Endothelial cell of umbilical vein (primary cell): ENCODE data around the gene PTPN14. TPM values are rescaled to one million over a fixed set of nuclear protein-coding genes. Genes with fewer than 3 reads are reported as not detected.

Experiments used
- BruUV-seq: library from RNA; stranded (reverse); fragments of 400-500 nt; replicated peaks from 2 replicates; lab custom pipeline; 2021; lab: Mats Ljungman, UMichigan
- CTCF ChIA-PET: fragments of 300-600, 350-600 bp; sonication (Branson Sonifier 250); formaldehyde crosslinking; loops from one replicate; lab custom pipeline; 2021; ENCODE audit warnings: antibody characterized with exemption, inconsistent platforms; lab: Charles Lee
- POLR2A ChIA-PET: fragments of 300-600, 350-600 bp; sonication (Branson Sonifier 250); formaldehyde crosslinking; loops from one replicate; lab custom pipeline; 2021; ENCODE audit warnings: antibody characterized with exemption, inconsistent platforms; lab: Charles Lee
- DNase-seq: peaks from one replicate; pipeline ENCODE4 v3.0.0-alpha.2; 2011; ENCODE audit warnings: low read depth, low spot score
- FAIRE-seq: peaks from 2 replicates; lab custom pipeline; 2011; peaks lifted over from hg19 to GRCh38; lab: Jason Lieb, UNC
- H2AFZ ChIP-seq: 2 replicates; pipeline ENCODE4 v1.6.0; 2012; ENCODE audit warnings: low read depth, low read length, control low read depth, inconsistent platforms
- H3K27ac ChIP-seq: 2 replicates; pipeline ENCODE4 v1.5.1; 2011; ENCODE audit warnings: low read depth, mild to moderate bottlenecking, control low read depth, low read length, moderate library complexity; ENCODE audit not compliant: insufficient read depth
- H3K27me3 ChIP-seq, 2 experiments: 2 replicates each; pipeline versions ENCODE4 v1.6.0 to v1.6.1; 2011; ENCODE audit warnings: low read length in 2 of 2, mixed read lengths in 1 of 2; ENCODE audit not compliant: control insufficient read depth in 2 of 2, insufficient read depth in 2 of 2
- H3K36me3 ChIP-seq, 2 experiments: 2 replicates in 1 of 2; 3 replicates in 1 of 2; pipeline ENCODE4 v1.5.1; 2011; ENCODE audit warnings: low read length in 2 of 2, mild to moderate bottlenecking in 1 of 2, moderate library complexity in 1 of 2; ENCODE audit not compliant: control insufficient read depth in 2 of 2, insufficient read depth in 2 of 2; ENCODE audit errors: extremely low read depth in 1 of 2
- H3K4me1 ChIP-seq: 3 replicates; pipeline ENCODE4 v1.5.1; 2011; ENCODE audit warnings: mild to moderate bottlenecking, low read length; ENCODE audit not compliant: control insufficient read depth, insufficient read depth; ENCODE audit errors: extremely low read depth
- H3K4me2 ChIP-seq: 2 replicates; pipeline ENCODE4 v1.6.1; 2011; ENCODE audit warnings: low read length, control low read depth, mixed read lengths; ENCODE audit not compliant: insufficient read depth
- H3K4me3 ChIP-seq, 3 experiments: fragments of 200-600 bp in 1 of 3; sonication (generic), shearing (Covaris generic) in 1 of 3; replicated peaks in 1 of 3; 2 replicates each; pipeline ENCODE4 v1.5.1; 2011 to 2016; ENCODE audit warnings: control low read depth in 3 of 3, low read length in 3 of 3, mild to moderate bottlenecking in 2 of 3, inconsistent platforms in 1 of 3, low read depth in 1 of 3, moderate library complexity in 1 of 3; ENCODE audit not compliant: insufficient read depth in 1 of 3
- H3K79me2 ChIP-seq: 2 replicates; pipeline ENCODE4 v1.6.0; 2012; ENCODE audit warnings: low read length, inconsistent platforms; ENCODE audit not compliant: control insufficient read depth, insufficient read depth
- H3K9ac ChIP-seq: replicated peaks from 2 replicates; pipeline ENCODE3; 2011; ENCODE audit warnings: low read length, control low read depth; ENCODE audit not compliant: insufficient read depth; ENCODE audit errors: extremely low read depth
- H3K9me1 ChIP-seq: replicated peaks from 3 replicates; pipeline ENCODE4 v1.6.0; 2011; ENCODE audit warnings: mild to moderate bottlenecking, low read length; ENCODE audit not compliant: control insufficient read depth, insufficient read depth; ENCODE audit errors: extremely low read depth
- H3K9me3 ChIP-seq: replicated peaks from 2 replicates; pipeline ENCODE4 v1.5.1; 2012; ENCODE audit warnings: low read length, inconsistent platforms; ENCODE audit not compliant: control insufficient read depth, insufficient read depth
- H4K20me1 ChIP-seq: replicated peaks from 2 replicates; pipeline ENCODE3; 2011; ENCODE audit warnings: mild to moderate bottlenecking, low read length; ENCODE audit not compliant: control insufficient read depth, insufficient read depth; ENCODE audit errors: extremely low read depth
- EZH2 ChIP-seq: IDR thresholded peaks from 2 replicates; pipeline ENCODE4 v1.6.1; 2012; ENCODE audit warnings: borderline replicate concordance, low read depth, mild to moderate bottlenecking, moderate library complexity, low read length, inconsistent platforms; ENCODE audit not compliant: severe bottlenecking
- FOS ChIP-seq: IDR thresholded peaks from 2 replicates; pipeline ENCODE4 v1.6.1; 2011; ENCODE audit warnings: mild to moderate bottlenecking, low read length, moderate library complexity, borderline replicate concordance; ENCODE audit not compliant: insufficient read depth
- GATA2 ChIP-seq: IDR thresholded peaks from 2 replicates; pipeline ENCODE4 v1.7.0; 2011; ENCODE audit warnings: low read depth, mild to moderate bottlenecking, moderate library complexity, mixed read lengths, low read length; ENCODE audit not compliant: insufficient read length, insufficient read depth
- JUN ChIP-seq: IDR thresholded peaks from 2 replicates; pipeline ENCODE4 v1.6.1; 2011; ENCODE audit warnings: borderline replicate concordance, low read depth; ENCODE audit not compliant: insufficient read length, insufficient read depth
- MYC ChIP-seq: IDR thresholded peaks from one replicate; pipeline ENCODE4 v1.6.1; 2011; ENCODE audit warnings: mild to moderate bottlenecking, low read depth, low read length
- POLR2A ChIP-seq: IDR thresholded peaks from 2 replicates; pipeline ENCODE4 v1.6.1; 2012; ENCODE audit warnings: low read depth, mild to moderate bottlenecking, control low read depth, low read length
- POLR2AphosphoS5 ChIP-seq: IDR thresholded peaks from 2 replicates; pipeline ENCODE4 v1.6.1; 2012; ENCODE audit warnings: low read depth, mild to moderate bottlenecking, control low read depth, low read length, moderate library complexity; ENCODE audit not compliant: insufficient read depth
- dilution Hi-C: fragments of 300-500 bp; cut with MboI; formaldehyde crosslinking; loops from one replicate; pipeline ENCODE4 v1.15.0; 2019; ENCODE audit warnings: low sequenced_read_pairs; ENCODE audit not compliant: extremely low pct_ligation_motif_present
- intact Hi-C: fragments of 100-400 bp; cut with micrococcal nuclease; formaldehyde crosslinking; loops from one replicate; pipeline ENCODE4 v1.10.0; 2022
- polyA plus RNA-seq, 4 experiments: library from polyadenylated mRNA; depleted of rRNA in 3 of 4; stranded (reverse) in 3 of 4; unstranded in 1 of 4; fragments of >200 nt; gene quantifications; 2 replicates each; pipeline versions ENCODE4 v1.2.1 to v1.2.3, GENCODE V29; 2011 to 2012; ENCODE audit warnings: missing spikeins in 1 of 4
- total RNA-seq: library from RNA; stranded (reverse); gene quantifications from 2 replicates; pipeline ENCODE4 v1.2.3, GENCODE V29; 2021
- TF ChIP-seq, protein P1 (sequence below), 2 donors: IDR thresholded peaks; 1 replicate in 1 of 2; 2 replicates in 1 of 2; pipeline ENCODE4 v1.5.1; 2011; ENCODE audit warnings: low read length in 2 of 2, mild to moderate bottlenecking in 2 of 2, moderate library complexity in 2 of 2, control low read depth in 1 of 2, inconsistent platforms in 1 of 2, low read depth in 1 of 2; ENCODE audit not compliant: insufficient read depth in 1 of 2; ENCODE audit errors: extremely low read depth in 1 of 2
- TF ChIP-seq, protein P2 (sequence below): IDR thresholded peaks from 2 replicates; pipeline ENCODE4 v1.6.1; 2011; ENCODE audit not compliant: insufficient read depth, insufficient read length

The PTPN14 gene
- total and polyA plus RNA-seq, 2 donors (not counting 3 experiments of a cell fraction or from before 2014, with no cell fraction given) = 18.5 to 93.0 TPM

DNA sequence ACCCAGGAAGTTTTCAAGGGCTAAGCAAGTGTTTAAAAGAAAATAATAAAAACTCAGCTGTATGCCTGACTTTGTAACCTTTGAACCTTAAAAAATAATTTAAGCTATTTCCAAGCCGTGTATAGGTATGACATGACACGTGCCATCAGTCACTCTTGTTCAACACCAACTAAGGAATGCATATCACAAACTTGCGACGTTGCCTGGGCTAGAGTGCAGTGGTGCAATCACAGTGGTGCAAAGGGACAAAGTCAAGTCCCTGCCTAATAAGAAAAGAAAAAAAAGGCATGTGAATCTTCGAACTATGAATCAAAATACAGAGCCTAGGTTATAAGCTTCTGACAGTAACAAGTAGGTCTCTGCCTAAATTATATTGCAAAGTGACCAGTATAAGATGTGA is 191.3 kb downstream of the PTPN14 start:
- CTCF ChIA-PET = no interaction called here
- no TSS peak for BruUV-seq
- no peak overlapping the region for H3K4me3 ChIP-seq

More for the DNA sequence above, 191.3 kb downstream of the PTPN14 start:
- H3K4me2 ChIP-seq = no peak overlapping the region
- POLR2A ChIA-PET = no interaction called here
- no peak for FAIRE-seq
- H3K79me2 ChIP-seq = no peaks in the 10 kb centered on the region
- TF ChIP-seq, protein P1, sequence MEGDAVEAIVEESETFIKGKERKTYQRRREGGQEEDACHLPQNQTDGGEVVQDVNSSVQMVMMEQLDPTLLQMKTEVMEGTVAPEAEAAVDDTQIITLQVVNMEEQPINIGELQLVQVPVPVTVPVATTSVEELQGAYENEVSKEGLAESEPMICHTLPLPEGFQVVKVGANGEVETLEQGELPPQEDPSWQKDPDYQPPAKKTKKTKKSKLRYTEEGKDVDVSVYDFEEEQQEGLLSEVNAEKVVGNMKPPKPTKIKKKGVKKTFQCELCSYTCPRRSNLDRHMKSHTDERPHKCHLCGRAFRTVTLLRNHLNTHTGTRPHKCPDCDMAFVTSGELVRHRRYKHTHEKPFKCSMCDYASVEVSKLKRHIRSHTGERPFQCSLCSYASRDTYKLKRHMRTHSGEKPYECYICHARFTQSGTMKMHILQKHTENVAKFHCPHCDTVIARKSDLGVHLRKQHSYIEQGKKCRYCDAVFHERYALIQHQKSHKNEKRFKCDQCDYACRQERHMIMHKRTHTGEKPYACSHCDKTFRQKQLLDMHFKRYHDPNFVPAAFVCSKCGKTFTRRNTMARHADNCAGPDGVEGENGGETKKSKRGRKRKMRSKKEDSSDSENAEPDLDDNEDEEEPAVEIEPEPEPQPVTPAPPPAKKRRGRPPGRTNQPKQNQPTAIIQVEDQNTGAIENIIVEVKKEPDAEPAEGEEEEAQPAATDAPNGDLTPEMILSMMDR (IDR thresholded peaks at IDR 0.05; ENCODE audit: extremely low read depth in 1 of 2, insufficient read depth in 1 of 2, low read depth in 1 of 2, low read length in 2 of 2) = no peak
- no peak for TF ChIP-seq POLR2AphosphoS5
- no peak for TF ChIP-seq FOS
- TF ChIP-seq, protein P2, sequence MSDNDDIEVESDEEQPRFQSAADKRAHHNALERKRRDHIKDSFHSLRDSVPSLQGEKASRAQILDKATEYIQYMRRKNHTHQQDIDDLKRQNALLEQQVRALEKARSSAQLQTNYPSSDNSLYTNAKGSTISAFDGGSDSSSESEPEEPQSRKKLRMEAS = no peak
- no peak for TF ChIP-seq JUN
- no peak for TF ChIP-seq EZH2
- no peak for TF ChIP-seq POLR2A
- TF ChIP-seq MYC = no peak
- TF ChIP-seq GATA2 = no peak
- no peaks in the 10 kb centered on the region for H3K9me3 ChIP-seq
- H3K27ac ChIP-seq = no peak overlapping the region
- H3K9ac ChIP-seq = no peak overlapping the region
- H3K36me3 ChIP-seq = peaks cover 21 to 25% of the 10 kb centered on the region in 2 experiments
- dilution Hi-C loops = no loop called here
- intact Hi-C loops = no loop called here
- peaks cover 8% of the 10 kb centered on the region for H3K4me1 ChIP-seq
- H4K20me1 ChIP-seq = no peaks in the 10 kb centered on the region
- DNase-seq = no peak
- no peaks in the 10 kb centered on the region for H3K9me1 ChIP-seq
- no peaks in the 10 kb centered on the region for H3K27me3 ChIP-seq
- H2AFZ ChIP-seq = no peak overlapping the region
